GM23338 (cell line): ENCODE measurements around the gene FYN. TPM values are rescaled to one million over a fixed set of nuclear protein-coding genes. Genes with fewer than 3 reads are reported as not detected.

Experiments
- ATAC-seq: fragments of 200-7000 bp; cut with Tn5 transposase; 3 replicates; pipeline ENCODE4 v1.9.1; 2020
- DNase-seq: peaks from one replicate; pipeline ENCODE4 v3.0.0-alpha.2; 2015; ENCODE audit warnings: low spot score
- H2AFZ ChIP-seq: fragments of 200-600 bp; sonication (generic); 2 replicates; pipeline ENCODE4 v1.8.0; 2016; ENCODE audit warnings: antibody characterized with exemption, mild to moderate bottlenecking, moderate library complexity
- H3F3A ChIP-seq: fragments of 200-600 bp; sonication (generic); replicated peaks from 2 replicates; pipeline ENCODE4 v1.8.0; 2017; ENCODE audit warnings: antibody characterized with exemption, mixed run types, low read depth
- H3K27ac ChIP-seq: fragments of 200-600 bp; sonication (generic); 2 replicates; pipeline ENCODE4 v1.6.1; 2016; ENCODE audit warnings: low read depth
- H3K27me3 ChIP-seq: fragments of 200-600 bp; sonication (generic); 2 replicates; pipeline ENCODE4 v1.8.0; 2016; ENCODE audit warnings: mild to moderate bottlenecking, mixed run types, moderate library complexity; ENCODE audit not compliant: insufficient read depth
- H3K36me3 ChIP-seq: fragments of 200-600 bp; sonication (generic); 2 replicates; pipeline ENCODE4 v1.8.0; 2016; ENCODE audit warnings: mild to moderate bottlenecking; ENCODE audit not compliant: insufficient read depth
- H3K4me1 ChIP-seq: fragments of 200-600 bp; sonication (generic); 2 replicates; pipeline ENCODE4 v1.8.0; 2016; ENCODE audit warnings: mild to moderate bottlenecking, moderate library complexity; ENCODE audit not compliant: insufficient read depth
- H3K4me2 ChIP-seq: fragments of 200-600 bp; sonication (generic); 2 replicates; pipeline ENCODE4 v1.7.1; 2017; ENCODE audit warnings: mixed run types
- H3K4me3 ChIP-seq: fragments of 200-600 bp; sonication (generic); 2 replicates; pipeline ENCODE4 v1.6.1; 2016; ENCODE audit warnings: mixed run types
- H3K79me2 ChIP-seq: fragments of 200-600 bp; sonication (generic); replicated peaks from 2 replicates; pipeline ENCODE4 v1.8.0; 2017; ENCODE audit warnings: mild to moderate bottlenecking; ENCODE audit not compliant: insufficient read depth
- H3K9me2 ChIP-seq: fragments of 200-600 bp; sonication (generic); 2 replicates; pipeline ENCODE4 v1.8.0; 2017; ENCODE audit not compliant: insufficient read depth
- H4K20me1 ChIP-seq: fragments of 200-600 bp; sonication (generic); replicated peaks from 2 replicates; pipeline ENCODE4 v1.8.0; 2017; ENCODE audit warnings: mild to moderate bottlenecking; ENCODE audit not compliant: insufficient read depth
- H3K27ac Mint-ChIP-seq: 2 replicates; pipeline ENCODE4 v1.8.0; 2020; ENCODE audit warnings: inconsistent platforms, mild to moderate bottlenecking, moderate library complexity, mixed read lengths
- H3K27me3 Mint-ChIP-seq: 3 replicates; pipeline ENCODE4 v1.8.0; 2022; ENCODE audit warnings: low read depth, mild to moderate bottlenecking, moderate library complexity, mixed read lengths, inconsistent platforms; ENCODE audit not compliant: insufficient read depth, poor library complexity
- H3K36me3 Mint-ChIP-seq: 3 replicates; pipeline ENCODE4 v1.8.0; 2021; ENCODE audit warnings: low read depth, mild to moderate bottlenecking, inconsistent platforms, moderate library complexity, mixed read lengths
- H3K4me1 Mint-ChIP-seq: 3 replicates; pipeline ENCODE4 v1.8.0; 2020; ENCODE audit warnings: mild to moderate bottlenecking, inconsistent platforms, mixed read lengths
- H3K4me3 Mint-ChIP-seq: 3 replicates; pipeline ENCODE4 v1.8.0; 2021; ENCODE audit warnings: moderate library complexity, mild to moderate bottlenecking, inconsistent platforms, mixed read lengths
- H3K9me3 Mint-ChIP-seq: 3 replicates; pipeline ENCODE4 v1.8.0; 2020; ENCODE audit warnings: moderate library complexity, mild to moderate bottlenecking, inconsistent platforms, mixed read lengths
- CTCF ChIP-seq, 2 experiments: fragments of 200-600 bp in 1 of 2; sonication (generic) in 1 of 2; conservative IDR thresholded peaks; 2 replicates each; pipeline versions ENCODE4 v1.5.1 to v1.6.1; 2016 to 2017; ENCODE audit warnings: antibody characterized with exemption in 2 of 2, low read depth in 2 of 2, mild to moderate bottlenecking in 2 of 2, moderate library complexity in 1 of 2
- JUNB ChIP-seq: IDR thresholded peaks from one replicate; pipeline ENCODE4 v1.6.1; 2016; ENCODE audit warnings: antibody characterized with exemption; ENCODE audit not compliant: unreplicated experiment
- NANOG ChIP-seq: IDR thresholded peaks from 2 replicates; pipeline ENCODE4 v1.6.1; 2016; ENCODE audit warnings: antibody characterized with exemption, borderline replicate concordance
- POLR2AphosphoS5 ChIP-seq: IDR thresholded peaks from 2 replicates; pipeline ENCODE4 v1.6.1; 2016; ENCODE audit warnings: antibody characterized with exemption, low read depth
- REST ChIP-seq: IDR thresholded peaks from one replicate; pipeline ENCODE4 v1.6.1; 2018; ENCODE audit warnings: antibody characterized with exemption; ENCODE audit not compliant: unreplicated experiment
- STAT1 ChIP-seq: IDR thresholded peaks from one replicate; pipeline ENCODE4 v1.6.1; 2016; ENCODE audit warnings: antibody characterized with exemption; ENCODE audit not compliant: unreplicated experiment
- ZNF331 ChIP-seq: fragments of 250-450 bp; sonication (Bioruptor Pico); IDR thresholded peaks from 2 replicates; pipeline ENCODE4 v1.5.0; 2020; ENCODE audit warnings: low read depth, mild to moderate bottlenecking, moderate library complexity
- polyA plus RNA-seq: library from polyadenylated mRNA; unstranded; fragments of >200 nt; fragmentation: Nextera tagmentation; extraction: Ambion mirVana; gene quantifications from 2 replicates; pipeline ENCODE4 v1.2.1, GENCODE V29; 2016
- total RNA-seq: library from RNA; depleted of rRNA; stranded (reverse); fragments of >200 nt; shearing (Covaris generic); gene quantifications from 2 replicates; pipeline ENCODE4 v1.2.3, GENCODE V29; 2014
- TF ChIP-seq, protein P1 (sequence below): fragments of 250-450 bp; sonication (Bioruptor Pico); IDR thresholded peaks from 2 replicates; pipeline ENCODE4 v1.5.0; 2020; ENCODE audit warnings: mild to moderate bottlenecking, moderate library complexity

Gene FYN
- total and polyA plus RNA-seq, 2 experiments from 2014 or later, result 46.8 to 143 TPM

GRCh38 chr6:111840803-111841202 is 32.4 kb downstream of the FYN start:
- H3K9me2 ChIP-seq, result no peaks in the 10 kb centered on the region
- Mint-ChIP-seq H3K27me3 (peaks cover 4% of the 10 kb centered on the region), H3K9me3 (no peaks in the 10 kb centered on the region), H3K27ac (no peak overlapping the region), H3K4me1 (peaks cover 30% of the 10 kb centered on the region), H3K36me3 (no peaks in the 10 kb centered on the region; the same call in 2 of the 3 replicates), H3K4me3 (no peak overlapping the region)
- no peak overlapping the region for H2AFZ ChIP-seq
- DNase-seq (no peak), ATAC-seq (no peak)
- H3F3A ChIP-seq, result no peaks in the 10 kb centered on the region; the same call in 1 of the 2 replicates
- H3K36me3 ChIP-seq, result no peaks in the 10 kb centered on the region
- peaks cover 2% of the 10 kb centered on the region; the same call in 1 of the 2 replicates for H4K20me1 ChIP-seq
- H3K27me3 ChIP-seq, result no peaks in the 10 kb centered on the region
- peaks cover 34% of the 10 kb centered on the region for H3K4me1 ChIP-seq
- TF ChIP-seq CTCF (conservative IDR thresholded peaks at IDR 0.05; ENCODE audit: low read depth in 2 of 2), result no peak
- H3K27ac ChIP-seq, result no peak overlapping the region
- H3K4me2 ChIP-seq, result no peak overlapping the region
- H3K79me2 ChIP-seq, result peaks cover 31% of the 10 kb centered on the region
- H3K4me3 ChIP-seq, result no peak overlapping the region

- no peak overlapping the region for H3K4me3 ChIP-seq
- Mint-ChIP-seq H3K27ac (no peak overlapping the region), H3K36me3 (peaks cover 3% of the 10 kb centered on the region; the same call in 1 of the 3 replicates), H3K4me1 (peaks cover 20% of the 10 kb centered on the region), H3K27me3 (peaks cover 4% of the 10 kb centered on the region), H3K4me3 (no peak overlapping the region), H3K9me3 (no peaks in the 10 kb centered on the region)
- no peak overlapping the region for H3K27ac ChIP-seq
- ATAC-seq (no peak), DNase-seq (no peak)
- no peaks in the 10 kb centered on the region for H3K27me3 ChIP-seq
- H3K4me2 ChIP-seq, result no peak overlapping the region
- peaks cover 29% of the 10 kb centered on the region for H3K79me2 ChIP-seq
- peaks cover 15% of the 10 kb centered on the region for H3K4me1 ChIP-seq
- no peak overlapping the region for H2AFZ ChIP-seq
- H3K36me3 ChIP-seq, result no peaks in the 10 kb centered on the region
- no peaks in the 10 kb centered on the region for H3K9me2 ChIP-seq
- H4K20me1 ChIP-seq, result no peaks in the 10 kb centered on the region
- H3F3A ChIP-seq, result no peaks in the 10 kb centered on the region
- TF ChIP-seq REST, result no peak
- TF ChIP-seq ZNF331 (CRISPR knock-in tag), result no peak
- TF ChIP-seq JUNB, result no peak
- TF ChIP-seq, protein P1, sequence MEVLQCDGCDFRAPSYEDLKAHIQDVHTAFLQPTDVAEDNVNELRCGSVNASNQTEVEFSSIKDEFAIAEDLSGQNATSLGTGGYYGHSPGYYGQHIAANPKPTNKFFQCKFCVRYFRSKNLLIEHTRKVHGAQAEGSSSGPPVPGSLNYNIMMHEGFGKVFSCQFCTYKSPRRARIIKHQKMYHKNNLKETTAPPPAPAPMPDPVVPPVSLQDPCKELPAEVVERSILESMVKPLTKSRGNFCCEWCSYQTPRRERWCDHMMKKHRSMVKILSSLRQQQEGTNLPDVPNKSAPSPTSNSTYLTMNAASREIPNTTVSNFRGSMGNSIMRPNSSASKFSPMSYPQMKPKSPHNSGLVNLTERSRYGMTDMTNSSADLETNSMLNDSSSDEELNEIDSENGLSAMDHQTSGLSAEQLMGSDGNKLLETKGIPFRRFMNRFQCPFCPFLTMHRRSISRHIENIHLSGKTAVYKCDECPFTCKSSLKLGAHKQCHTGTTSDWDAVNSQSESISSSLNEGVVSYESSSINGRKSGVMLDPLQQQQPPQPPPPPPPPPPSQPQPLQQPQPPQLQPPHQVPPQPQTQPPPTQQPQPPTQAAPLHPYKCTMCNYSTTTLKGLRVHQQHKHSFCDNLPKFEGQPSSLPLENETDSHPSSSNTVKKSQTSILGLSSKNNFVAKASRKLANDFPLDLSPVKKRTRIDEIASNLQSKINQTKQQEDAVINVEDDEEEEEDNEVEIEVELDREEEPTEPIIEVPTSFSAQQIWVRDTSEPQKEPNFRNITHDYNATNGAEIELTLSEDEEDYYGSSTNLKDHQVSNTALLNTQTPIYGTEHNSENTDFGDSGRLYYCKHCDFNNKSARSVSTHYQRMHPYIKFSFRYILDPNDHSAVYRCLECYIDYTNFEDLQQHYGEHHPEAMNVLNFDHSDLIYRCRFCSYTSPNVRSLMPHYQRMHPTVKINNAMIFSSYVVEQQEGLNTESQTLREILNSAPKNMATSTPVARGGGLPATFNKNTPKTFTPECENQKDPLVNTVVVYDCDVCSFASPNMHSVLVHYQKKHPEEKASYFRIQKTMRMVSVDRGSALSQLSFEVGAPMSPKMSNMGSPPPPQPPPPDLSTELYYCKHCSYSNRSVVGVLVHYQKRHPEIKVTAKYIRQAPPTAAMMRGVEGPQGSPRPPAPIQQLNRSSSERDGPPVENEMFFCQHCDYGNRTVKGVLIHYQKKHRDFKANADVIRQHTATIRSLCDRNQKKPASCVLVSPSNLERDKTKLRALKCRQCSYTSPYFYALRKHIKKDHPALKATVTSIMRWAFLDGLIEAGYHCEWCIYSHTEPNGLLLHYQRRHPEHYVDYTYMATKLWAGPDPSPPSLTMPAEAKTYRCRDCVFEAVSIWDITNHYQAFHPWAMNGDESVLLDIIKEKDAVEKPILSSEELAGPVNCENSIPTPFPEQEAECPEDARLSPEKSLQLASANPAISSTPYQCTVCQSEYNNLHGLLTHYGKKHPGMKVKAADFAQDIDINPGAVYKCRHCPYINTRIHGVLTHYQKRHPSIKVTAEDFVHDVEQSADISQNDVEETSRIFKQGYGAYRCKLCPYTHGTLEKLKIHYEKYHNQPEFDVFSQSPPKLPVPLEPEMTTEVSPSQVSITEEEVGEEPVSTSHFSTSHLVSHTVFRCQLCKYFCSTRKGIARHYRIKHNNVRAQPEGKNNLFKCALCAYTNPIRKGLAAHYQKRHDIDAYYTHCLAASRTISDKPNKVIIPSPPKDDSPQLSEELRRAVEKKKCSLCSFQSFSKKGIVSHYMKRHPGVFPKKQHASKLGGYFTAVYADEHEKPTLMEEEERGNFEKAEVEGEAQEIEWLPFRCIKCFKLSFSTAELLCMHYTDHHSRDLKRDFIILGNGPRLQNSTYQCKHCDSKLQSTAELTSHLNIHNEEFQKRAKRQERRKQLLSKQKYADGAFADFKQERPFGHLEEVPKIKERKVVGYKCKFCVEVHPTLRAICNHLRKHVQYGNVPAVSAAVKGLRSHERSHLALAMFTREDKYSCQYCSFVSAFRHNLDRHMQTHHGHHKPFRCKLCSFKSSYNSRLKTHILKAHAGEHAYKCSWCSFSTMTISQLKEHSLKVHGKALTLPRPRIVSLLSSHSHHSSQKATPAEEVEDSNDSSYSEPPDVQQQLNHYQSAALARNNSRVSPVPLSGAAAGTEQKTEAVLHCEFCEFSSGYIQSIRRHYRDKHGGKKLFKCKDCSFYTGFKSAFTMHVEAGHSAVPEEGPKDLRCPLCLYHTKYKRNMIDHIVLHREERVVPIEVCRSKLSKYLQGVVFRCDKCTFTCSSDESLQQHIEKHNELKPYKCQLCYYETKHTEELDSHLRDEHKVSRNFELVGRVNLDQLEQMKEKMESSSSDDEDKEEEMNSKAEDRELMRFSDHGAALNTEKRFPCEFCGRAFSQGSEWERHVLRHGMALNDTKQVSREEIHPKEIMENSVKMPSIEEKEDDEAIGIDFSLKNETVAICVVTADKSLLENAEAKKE, result no peak
- TF ChIP-seq POLR2AphosphoS5, result no peak
- TF ChIP-seq NANOG, result no peak
- no peak for TF ChIP-seq STAT1
Observed at GRCh38 chr6:111838749-111839484, 34.3 kb downstream of the FYN start.
